Measurements from ENCODE around the gene ZFYVE28. TPM values are rescaled to one million over a fixed set of nuclear protein-coding genes. Genes with fewer than 3 reads are reported as not detected.

ZFYVE28 gene
- total and polyA plus RNA-seq, 3 experiments from 2014 or later = 12.9 to 14.8 (median 13.2) TPM

- no peaks in the 10 kb centered on the region for H3K9me3 Mint-ChIP-seq
- no peak overlapping the region for H3K27ac ChIP-seq (ENCODE audit: low read depth, low read length)
These were observed 41.3 kb upstream of the ZFYVE28 start for GRCh38 chr4:2459589-2460349.

GRCh38 chr4:2458546-2459491 is 40.4 kb upstream of the ZFYVE28 start:
- Mint-ChIP-seq H3K36me3 (peaks cover 0 to 1% (median 0%) of the 10 kb centered on the region in 3 donors), H3K4me3 (no peak overlapping the region), H3K4me1 (peaks cover 4 to 11% (median 8%) of the 10 kb centered on the region in 3 donors), H3K27me3 (peaks cover 0 to 3% of the 10 kb centered on the region in 2 donors), H3K9me3 (no peaks in the 10 kb centered on the region), H3K27ac (no peak overlapping the region)
- Histone ChIP-seq H3K27ac (ENCODE audit: low read depth, low read length) (no peak overlapping the region), H3K4me1 (ENCODE audit: insufficient read depth, low read length) (peaks cover 8% of the 10 kb centered on the region), H3K27me3 (ENCODE audit: insufficient read depth, low read length, poor library complexity, severe bottlenecking) (no peaks in the 10 kb centered on the region), H3K9me3 (ENCODE audit: low read length) (no peaks in the 10 kb centered on the region), H3K36me3 (ENCODE audit: insufficient read depth, low read length) (no peaks in the 10 kb centered on the region), H3K4me3 (ENCODE audit: low read length) (no peak overlapping the region)
- POLR2A ChIA-PET = no interaction called here
- no peak for DNase-seq
- CTCF ChIA-PET = interaction anchor here (1.0 to 1.4 kb wide), 2 partner anchors 9 to 17 kb away, joined by 4 read pairs; no protein-coding TSS in a partner anchor

More at GRCh38 chr4:2459589-2460349, 41.3 kb upstream of the ZFYVE28 start:
- no peak overlapping the region for H3K4me3 ChIP-seq (ENCODE audit: low read length)
- H3K4me1 Mint-ChIP-seq = peaks cover 4 to 11% (median 8%) of the 10 kb centered on the region in 3 donors
- peak overlapping the region in 1 of 7 donors; percentile 25 for H3K4me3 Mint-ChIP-seq
- H3K36me3 ChIP-seq (ENCODE audit: insufficient read depth, low read length) = no peaks in the 10 kb centered on the region
- H3K27me3 ChIP-seq (ENCODE audit: insufficient read depth, low read length, poor library complexity, severe bottlenecking) = no peaks in the 10 kb centered on the region
- POLR2A ChIA-PET = no interaction called here
- CTCF ChIA-PET = interaction anchor here (1.0 to 1.4 kb wide), 2 partner anchors 10 to 18 kb away, joined by 4 read pairs; no protein-coding TSS in a partner anchor
- no peak overlapping the region for H3K27ac Mint-ChIP-seq
- peaks cover 0 to 3% of the 10 kb centered on the region in 2 donors for H3K27me3 Mint-ChIP-seq
- no peaks in the 10 kb centered on the region for H3K9me3 ChIP-seq (ENCODE audit: low read length)
- H3K36me3 Mint-ChIP-seq = peaks cover 0 to 1% (median 0%) of the 10 kb centered on the region in 3 donors
- peaks cover 8% of the 10 kb centered on the region for H3K4me1 ChIP-seq (ENCODE audit: insufficient read depth, low read length)
- no peak for DNase-seq

- H3K36me3 ChIP-seq (ENCODE audit: insufficient read depth, low read length) = no peaks in the 10 kb centered on the region
- H3K4me3 ChIP-seq (ENCODE audit: low read length) = no peak overlapping the region
- H3K9me3 ChIP-seq (ENCODE audit: low read length) = no peaks in the 10 kb centered on the region
- no peaks in the 10 kb centered on the region for H3K4me1 ChIP-seq (ENCODE audit: insufficient read depth, low read length)
- CTCF ChIA-PET = no interaction called here
- no peak overlapping the region for H3K27ac ChIP-seq (ENCODE audit: low read depth, low read length)
- DNase-seq = no peak
- Mint-ChIP-seq H3K4me3 (no peak overlapping the region), H3K27ac (no peak overlapping the region), H3K36me3 (peaks cover 0 to 1% (median 0%) of the 10 kb centered on the region in 3 donors), H3K9me3 (no peaks in the 10 kb centered on the region), H3K4me1 (peaks cover 4 to 8% (median 7%) of the 10 kb centered on the region in 3 donors), H3K27me3 (peaks cover 0 to 3% of the 10 kb centered on the region in 2 donors)
- no peaks in the 10 kb centered on the region for H3K27me3 ChIP-seq (ENCODE audit: insufficient read depth, low read length, poor library complexity, severe bottlenecking)
- POLR2A ChIA-PET = no interaction called here
These were observed 39.2 kb upstream of the ZFYVE28 start for GRCh38 chr4:2457481-2458295.

GRCh38 chr4:2451821-2452785 is 33.7 kb upstream of the ZFYVE28 start:
- Mint-ChIP-seq H3K4me3 (peak overlapping the region in 1 of 7 donors; percentile 23), H3K36me3 (no peaks in the 10 kb centered on the region)
- POLR2A ChIA-PET = no interaction called here

GRCh38 chr4:2451036-2451520 is 32.6 kb upstream of the ZFYVE28 start:
- H3K9me3 ChIP-seq (ENCODE audit: low read length) = no peaks in the 10 kb centered on the region
- ChIA-PET POLR2A (no interaction called here), CTCF (interaction anchor here (2.3 kb wide), 1 partner anchor 11 kb away, joined by 8 read pairs; no protein-coding TSS in a partner anchor)
- H3K4me1 ChIP-seq (ENCODE audit: insufficient read depth, low read length) = no peaks in the 10 kb centered on the region
- H3K4me3 ChIP-seq (ENCODE audit: low read length) = no peak overlapping the region
- DNase-seq = no peak
- H3K9me3 Mint-ChIP-seq = no peaks in the 10 kb centered on the region
- peak overlapping the region in 1 of 8 donors; percentile 15 for H3K27ac Mint-ChIP-seq
- H3K36me3 ChIP-seq (ENCODE audit: insufficient read depth, low read length) = no peaks in the 10 kb centered on the region
- H3K27me3 Mint-ChIP-seq = no peaks in the 10 kb centered on the region
- no peak overlapping the region for H3K27ac ChIP-seq (ENCODE audit: low read depth, low read length)
- no peaks in the 10 kb centered on the region for H3K4me1 Mint-ChIP-seq
- no peaks in the 10 kb centered on the region for H3K36me3 Mint-ChIP-seq
- no peaks in the 10 kb centered on the region for H3K27me3 ChIP-seq (ENCODE audit: insufficient read depth, low read length, poor library complexity, severe bottlenecking)
- no peak overlapping the region for H3K4me3 Mint-ChIP-seq

More at GRCh38 chr4:2451821-2452785, 33.7 kb upstream of the ZFYVE28 start:
- Mint-ChIP-seq H3K4me1 (no peaks in the 10 kb centered on the region), H3K9me3 (no peaks in the 10 kb centered on the region), H3K27me3 (no peaks in the 10 kb centered on the region), H3K27ac (peak overlapping the region in 1 of 8 donors; percentile 40)
- CTCF ChIA-PET = interaction anchor here (2.3 kb wide), 1 partner anchor 10 kb away, joined by 8 read pairs; no protein-coding TSS in a partner anchor
- H3K36me3 ChIP-seq (ENCODE audit: insufficient read depth, low read length) = no peaks in the 10 kb centered on the region
- no peak for DNase-seq
- H3K4me3 ChIP-seq (ENCODE audit: low read length) = no peak overlapping the region
- H3K4me1 ChIP-seq (ENCODE audit: insufficient read depth, low read length) = no peaks in the 10 kb centered on the region
- no peak overlapping the region for H3K27ac ChIP-seq (ENCODE audit: low read depth, low read length)
- H3K9me3 ChIP-seq (ENCODE audit: low read length) = no peaks in the 10 kb centered on the region
- no peaks in the 10 kb centered on the region for H3K27me3 ChIP-seq (ENCODE audit: insufficient read depth, low read length, poor library complexity, severe bottlenecking)

GRCh38 chr4:2450394-2451035 is 32.1 kb upstream of the ZFYVE28 start:
- Histone ChIP-seq H3K9me3 (ENCODE audit: low read length) (no peaks in the 10 kb centered on the region), H3K27me3 (ENCODE audit: insufficient read depth, low read length, poor library complexity, severe bottlenecking) (no peaks in the 10 kb centered on the region), H3K4me1 (ENCODE audit: insufficient read depth, low read length) (no peaks in the 10 kb centered on the region), H3K27ac (ENCODE audit: low read depth, low read length) (no peak overlapping the region), H3K4me3 (ENCODE audit: low read length) (no peak overlapping the region), H3K36me3 (ENCODE audit: insufficient read depth, low read length) (no peaks in the 10 kb centered on the region)
- no peaks in the 10 kb centered on the region for H3K36me3 Mint-ChIP-seq
- no peak overlapping the region for H3K4me3 Mint-ChIP-seq
- no peaks in the 10 kb centered on the region for H3K4me1 Mint-ChIP-seq
- CTCF ChIA-PET = interaction anchor here (1.5 to 2.3 kb wide), 2 partner anchors 9 to 12 kb away, joined by 4 to 8 read pairs; no protein-coding TSS in a partner anchor
- H3K9me3 Mint-ChIP-seq = no peaks in the 10 kb centered on the region
- H3K27me3 Mint-ChIP-seq = no peaks in the 10 kb centered on the region
- no peak for DNase-seq
- no peak overlapping the region for H3K27ac Mint-ChIP-seq
- POLR2A ChIA-PET = no interaction called here
